Effector memory CD8-positive, alpha-beta T cell (primary cell): Measurements from ENCODE around the gene FICD.

Experiments
- ATAC-seq: fragments of 150-1000 bp; cut with Tn5 transposase; replicated peaks from 2 replicates; pipeline ENCODE4 v1.10.0; 2021; ENCODE audit warnings: mild to moderate bottlenecking, moderate library complexity
- DNase-seq, 3 experiments: peaks; one replicate each; pipeline ENCODE4 v3.0.0; 2021
- H3K27ac Mint-ChIP-seq, 2 donors: one replicate each; pipeline ENCODE4 v1.8.0; 2022; ENCODE audit warnings: mild to moderate bottlenecking in 2 of 2, mixed read lengths in 2 of 2, moderate library complexity in 2 of 2
- H3K27me3 Mint-ChIP-seq, 2 donors: one replicate each; pipeline ENCODE4 v1.8.0; 2022; ENCODE audit warnings: mixed read lengths in 2 of 2
- H3K36me3 Mint-ChIP-seq: one replicate; pipeline ENCODE4 v1.8.0; 2022; ENCODE audit warnings: mild to moderate bottlenecking, moderate library complexity, mixed read lengths; ENCODE audit not compliant: insufficient read depth
- H3K4me1 Mint-ChIP-seq, 2 donors: one replicate each; pipeline ENCODE4 v1.8.0; 2022; ENCODE audit warnings: low read depth in 2 of 2, mixed read lengths in 2 of 2
- H3K4me3 Mint-ChIP-seq, 2 donors: one replicate each; pipeline ENCODE4 v1.8.0; 2022; ENCODE audit warnings: mild to moderate bottlenecking in 2 of 2, mixed read lengths in 2 of 2, moderate library complexity in 2 of 2
- H3K9me3 Mint-ChIP-seq, 2 donors: one replicate each; pipeline ENCODE4 v1.8.0; 2022; ENCODE audit warnings: mixed read lengths in 2 of 2

Gene FICD

GRCh38 chr12:108511633-108512540 is 3.2 kb upstream of the FICD start:
- H3K4me1 Mint-ChIP-seq = peaks cover 15 to 20% of the 10 kb centered on the region in 2 donors

GRCh38 chr12:108514468-108514972 is 557 bp upstream of the FICD start:
- Mint-ChIP-seq H3K27ac (peak overlapping the region; percentile 79 to 96), H3K4me1 (peaks cover 24 to 26% of the 10 kb centered on the region in 2 donors), H3K9me3 (no peaks in the 10 kb centered on the region), H3K36me3 (peaks cover 15% of the 10 kb centered on the region), H3K4me3 (peak overlapping the region; percentile 79 to 92), H3K27me3 (no peaks in the 10 kb centered on the region)
- ATAC-seq (peak; percentile 32), DNase-seq (no peak)

More at GRCh38 chr12:108511633-108512540, 3.2 kb upstream of the FICD start:
- DNase-seq = peak; percentile 67 to 71 (median 69)
- H3K9me3 Mint-ChIP-seq = no peaks in the 10 kb centered on the region
- no peaks in the 10 kb centered on the region for H3K27me3 Mint-ChIP-seq
- H3K36me3 Mint-ChIP-seq = no peaks in the 10 kb centered on the region
- ATAC-seq = no peak
- no peak overlapping the region for H3K27ac Mint-ChIP-seq
- peak overlapping the region in 1 of 2 donors; percentile 27 for H3K4me3 Mint-ChIP-seq

- DNase-seq = no peak
- Mint-ChIP-seq H3K4me1 (peaks cover 24 to 30% of the 10 kb centered on the region in 2 donors), H3K36me3 (peaks cover 26% of the 10 kb centered on the region), H3K27me3 (no peaks in the 10 kb centered on the region), H3K9me3 (no peaks in the 10 kb centered on the region), H3K27ac (peak overlapping the region; percentile 79 to 96), H3K4me3 (peak overlapping the region; percentile 79 to 92)
- ATAC-seq = no peak
Observed at GRCh38 chr12:108515916-108516315, 839 bp downstream of the FICD start.

GRCh38 chr12:108516511-108517275 is 1.6 kb downstream of the FICD start:
- Mint-ChIP-seq H3K36me3 (peaks cover 32% of the 10 kb centered on the region), H3K4me3 (peak overlapping the region in 1 of 2 donors; percentile 79), H3K9me3 (no peaks in the 10 kb centered on the region), H3K27ac (peak overlapping the region; percentile 53 to 72), H3K4me1 (peaks cover 22 to 26% of the 10 kb centered on the region in 2 donors), H3K27me3 (no peaks in the 10 kb centered on the region)
- DNase-seq (no peak), ATAC-seq (no peak)

GRCh38 chr12:108517288-108518100 is 2.4 kb downstream of the FICD start:
- Mint-ChIP-seq H3K27me3 (no peaks in the 10 kb centered on the region), H3K4me3 (peak overlapping the region in 1 of 2 donors; percentile 79), H3K9me3 (no peaks in the 10 kb centered on the region), H3K4me1 (peaks cover 20 to 26% of the 10 kb centered on the region in 2 donors), H3K36me3 (peaks cover 40% of the 10 kb centered on the region), H3K27ac (peak overlapping the region; percentile 53 to 72)
- DNase-seq = no peak
- ATAC-seq = no peak

GRCh38 chr12:108518101-108518715 is 3.1 kb downstream of the FICD start:
- no peak for ATAC-seq
- Mint-ChIP-seq H3K27ac (peak overlapping the region in 1 of 2 donors; percentile 49), H3K4me1 (peaks cover 20 to 26% of the 10 kb centered on the region in 2 donors), H3K9me3 (no peaks in the 10 kb centered on the region), H3K36me3 (peaks cover 44% of the 10 kb centered on the region), H3K27me3 (no peaks in the 10 kb centered on the region), H3K4me3 (no peak overlapping the region)
- no peak for DNase-seq

GRCh38 chr12:108518716-108519496 is 3.8 kb downstream of the FICD start:
- H3K9me3 Mint-ChIP-seq = no peaks in the 10 kb centered on the region

GRCh38 chr12:108519558-108519957 is 4.5 kb downstream of the FICD start:
- no peak for ATAC-seq
- H3K27me3 Mint-ChIP-seq = no peaks in the 10 kb centered on the region
- H3K4me1 Mint-ChIP-seq = peaks cover 20 to 22% of the 10 kb centered on the region in 2 donors
- peak overlapping the region in 1 of 2 donors; percentile 41 for H3K27ac Mint-ChIP-seq
- H3K9me3 Mint-ChIP-seq = no peaks in the 10 kb centered on the region
- peaks cover 57% of the 10 kb centered on the region for H3K36me3 Mint-ChIP-seq
- DNase-seq = no peak
- no peak overlapping the region for H3K4me3 Mint-ChIP-seq

More at GRCh38 chr12:108518716-108519496, 3.8 kb downstream of the FICD start:
- peaks cover 20 to 26% of the 10 kb centered on the region in 2 donors for H3K4me1 Mint-ChIP-seq
- DNase-seq = no peak
- H3K27ac Mint-ChIP-seq = no peak overlapping the region
- H3K27me3 Mint-ChIP-seq = no peaks in the 10 kb centered on the region
- no peak for ATAC-seq
- H3K4me3 Mint-ChIP-seq = no peak overlapping the region
- peaks cover 51% of the 10 kb centered on the region for H3K36me3 Mint-ChIP-seq

- peaks cover 89% of the 10 kb centered on the region for H3K36me3 Mint-ChIP-seq
- H3K9me3 Mint-ChIP-seq = no peaks in the 10 kb centered on the region
- ATAC-seq (no peak), DNase-seq (no peak)
- H3K27me3 Mint-ChIP-seq = no peaks in the 10 kb centered on the region
- no peak overlapping the region for H3K4me3 Mint-ChIP-seq
- no peak overlapping the region for H3K27ac Mint-ChIP-seq
- peaks cover 8 to 12% of the 10 kb centered on the region in 2 donors for H3K4me1 Mint-ChIP-seq
Observed at GRCh38 chr12:108523365-108523764, 8.3 kb downstream of the FICD start.

- Mint-ChIP-seq H3K9me3 (no peaks in the 10 kb centered on the region), H3K4me1 (peaks cover 5 to 19% of the 10 kb centered on the region in 2 donors), H3K4me3 (no peak overlapping the region), H3K27me3 (no peaks in the 10 kb centered on the region), H3K36me3 (peaks cover 88% of the 10 kb centered on the region), H3K27ac (peak overlapping the region in 1 of 2 donors; percentile 59)
- DNase-seq (no peak), ATAC-seq (no peak)
Observed at GRCh38 chr12:108525681-108526080, 10.6 kb downstream of the FICD start.

- H3K4me3 Mint-ChIP-seq = no peak overlapping the region
- peak overlapping the region; percentile 67 to 83 for H3K27ac Mint-ChIP-seq
- DNase-seq = no peak
- no peaks in the 10 kb centered on the region for H3K27me3 Mint-ChIP-seq
- H3K4me1 Mint-ChIP-seq = peaks cover 5 to 17% of the 10 kb centered on the region in 2 donors
- peaks cover 91% of the 10 kb centered on the region for H3K36me3 Mint-ChIP-seq
- ATAC-seq = no peak
- no peaks in the 10 kb centered on the region for H3K9me3 Mint-ChIP-seq
Observed at GRCh38 chr12:108526482-108527165, 11.5 kb downstream of the FICD start.
